BLaER1 (cell line): ENCODE measurements around the gene LPAR1.
A peak's percentile ranks its signal among the peaks of the same experiment; 100 is the strongest.

Source experiments
- H3K27ac ChIP-seq: shearing (Covaris generic); formaldehyde crosslinking; 2 replicates; pipeline ENCODE4 v1.8.1; 2022
- H3K27me3 ChIP-seq: shearing (Covaris generic); formaldehyde crosslinking; 2 replicates; pipeline ENCODE4 v1.8.1; 2022
- H3K36me3 ChIP-seq: shearing (Covaris generic); formaldehyde crosslinking; 2 replicates; pipeline ENCODE4 v1.8.1; 2022
- H3K4me1 ChIP-seq: shearing (Covaris generic); formaldehyde crosslinking; 2 replicates; pipeline ENCODE4 v1.8.1; 2022
- H3K4me2 ChIP-seq: shearing (Covaris generic); formaldehyde crosslinking; 2 replicates; pipeline ENCODE4 v1.8.1; 2022
- H3K4me3 ChIP-seq: shearing (Covaris generic); formaldehyde crosslinking; 2 replicates; pipeline ENCODE4 v1.8.1; 2022
- H3K9ac ChIP-seq: shearing (Covaris generic); formaldehyde crosslinking; 2 replicates; pipeline ENCODE4 v1.8.1; 2022
- H3K9me3 ChIP-seq: shearing (Covaris generic); formaldehyde crosslinking; 2 replicates; pipeline ENCODE4 v1.8.1; 2022
- H4K20me1 ChIP-seq: shearing (Covaris generic); formaldehyde crosslinking; 2 replicates; pipeline ENCODE4 v1.8.1; 2022
- Cebpa-rat ChIP-seq: shearing (Covaris generic); IDR thresholded peaks from 2 replicates; pipeline ENCODE4 v1.8.1; 2022

LPAR1 gene

DNA sequence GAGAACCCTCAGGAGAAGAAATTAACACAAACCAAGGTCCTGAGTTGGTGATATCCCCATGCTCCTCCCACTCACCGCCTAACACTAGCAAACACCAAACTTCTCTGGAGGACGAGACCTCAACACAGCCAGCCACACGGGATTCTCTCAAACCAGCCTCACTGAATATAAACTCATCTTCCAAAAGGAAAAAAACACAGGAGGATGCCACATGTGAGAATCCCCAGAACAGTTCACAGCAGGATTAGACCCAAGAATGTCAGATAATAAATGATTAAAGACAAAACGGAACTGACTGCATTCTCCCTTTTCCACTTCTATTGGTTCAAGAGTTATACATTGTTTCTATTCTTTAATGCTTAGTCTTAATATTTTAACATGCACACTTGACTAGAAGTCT is 89.2 kb downstream of the LPAR1 start:
- TF ChIP-seq Cebpa-rat: no peak
- Histone ChIP-seq H3K9me3 (peaks cover 14% of the 10 kb centered on the region), H4K20me1 (no peaks in the 10 kb centered on the region), H3K27me3 (no peaks in the 10 kb centered on the region), H3K4me3 (no peak overlapping the region), H3K36me3 (no peaks in the 10 kb centered on the region), H3K4me1 (no peaks in the 10 kb centered on the region), H3K9ac (no peak overlapping the region), H3K4me2 (no peak overlapping the region), H3K27ac (no peak overlapping the region)

DNA sequence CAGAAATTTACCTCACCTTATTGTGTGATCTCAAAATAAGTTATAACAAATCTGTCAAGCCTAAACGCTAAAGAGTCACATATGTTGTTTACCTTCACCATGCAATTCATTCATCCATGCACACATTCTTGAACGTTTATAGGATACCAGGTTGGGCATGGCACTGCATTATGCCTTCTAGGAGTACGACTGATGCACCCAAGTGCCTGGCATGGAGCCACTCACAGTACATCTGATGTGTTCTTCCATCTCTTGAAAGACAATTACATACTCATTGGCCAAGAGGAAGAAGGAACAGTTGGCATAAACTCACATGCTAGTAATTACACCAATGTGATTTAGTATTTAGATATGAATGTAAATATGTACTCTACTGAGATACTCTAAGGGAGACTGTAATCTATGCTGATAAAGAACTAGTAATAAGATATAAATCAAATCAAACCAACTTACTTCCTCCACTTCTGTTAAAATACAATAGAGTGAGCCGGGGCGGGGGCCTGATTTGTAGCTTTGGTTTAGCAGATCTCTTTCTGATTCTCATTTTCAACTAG is 90.7 kb downstream of the LPAR1 start:
- no peaks in the 10 kb centered on the region for H3K27me3 ChIP-seq
- H3K9ac ChIP-seq: no peak overlapping the region
- H3K4me1 ChIP-seq: no peaks in the 10 kb centered on the region
- no peak overlapping the region for H3K4me3 ChIP-seq
- H3K9me3 ChIP-seq: peaks cover under 1% of the 10 kb centered on the region; the same call in 1 of the 2 replicates
- no peak for TF ChIP-seq Cebpa-rat
- H4K20me1 ChIP-seq: no peaks in the 10 kb centered on the region
- no peak overlapping the region for H3K27ac ChIP-seq
- H3K4me2 ChIP-seq: no peak overlapping the region
- no peaks in the 10 kb centered on the region for H3K36me3 ChIP-seq

DNA sequence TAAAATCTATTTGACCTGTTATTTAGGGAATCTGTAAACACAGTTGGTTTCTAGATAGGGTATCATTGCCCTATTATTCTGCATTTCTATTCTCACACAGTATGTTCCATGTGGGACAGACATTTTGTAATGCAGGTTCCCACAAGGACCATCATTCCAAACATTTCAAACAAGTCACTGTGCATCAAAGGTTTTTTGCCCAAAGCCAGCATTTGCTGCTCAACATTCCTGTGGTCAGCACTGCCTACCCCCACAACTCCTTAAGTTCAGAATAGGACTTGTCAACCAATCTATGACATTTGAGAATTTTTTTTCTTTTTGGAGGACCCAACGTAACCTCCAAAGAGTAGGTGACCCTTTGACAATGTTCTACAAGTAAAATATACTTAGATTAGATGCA is 95.7 kb downstream of the LPAR1 start:
- Histone ChIP-seq H3K36me3 (no peaks in the 10 kb centered on the region), H4K20me1 (no peaks in the 10 kb centered on the region), H3K27ac (no peak overlapping the region), H3K4me1 (peaks cover 21% of the 10 kb centered on the region), H3K4me3 (no peak overlapping the region), H3K27me3 (no peaks in the 10 kb centered on the region), H3K9me3 (peaks cover 6% of the 10 kb centered on the region; the same call in 1 of the 2 replicates), H3K4me2 (no peak overlapping the region), H3K9ac (no peak overlapping the region)
- no peak for TF ChIP-seq Cebpa-rat

DNA sequence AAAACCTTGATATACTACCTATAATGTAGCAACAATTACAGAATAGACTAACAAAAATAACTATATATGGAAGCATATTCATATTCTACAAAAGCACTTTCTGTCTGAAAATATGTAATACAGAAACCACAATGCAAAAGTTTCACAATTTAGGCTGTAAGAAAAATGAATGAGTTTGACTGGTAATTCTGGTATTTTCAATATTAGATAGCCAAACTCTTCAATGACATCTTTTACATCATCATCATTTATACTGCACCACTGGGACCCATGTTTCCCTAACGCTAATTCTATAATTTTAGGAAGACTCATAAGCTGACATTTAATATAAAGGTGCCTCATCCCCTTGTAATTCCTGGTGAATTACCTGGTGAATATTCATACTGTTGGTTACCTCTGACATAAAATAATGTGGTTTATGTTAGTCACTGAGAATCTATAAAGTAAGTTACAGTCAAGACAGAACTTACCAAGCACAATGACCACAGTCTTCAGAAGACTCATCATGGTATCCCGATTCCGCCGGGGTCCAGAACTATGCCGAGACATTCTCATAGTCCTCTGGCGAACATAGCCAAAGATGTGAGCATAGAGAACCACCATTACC is 97.2 kb downstream of the LPAR1 start:
- H3K9ac ChIP-seq: no peak overlapping the region
- peaks cover 21% of the 10 kb centered on the region for H3K4me1 ChIP-seq
- H3K4me3 ChIP-seq: no peak overlapping the region
- H3K27me3 ChIP-seq: no peaks in the 10 kb centered on the region
- H3K9me3 ChIP-seq: peaks cover 6% of the 10 kb centered on the region; the same call in 1 of the 2 replicates
- no peak overlapping the region for H3K4me2 ChIP-seq
- no peak overlapping the region for H3K27ac ChIP-seq
- H4K20me1 ChIP-seq: no peaks in the 10 kb centered on the region
- no peak for TF ChIP-seq Cebpa-rat
- H3K36me3 ChIP-seq: no peaks in the 10 kb centered on the region

DNA sequence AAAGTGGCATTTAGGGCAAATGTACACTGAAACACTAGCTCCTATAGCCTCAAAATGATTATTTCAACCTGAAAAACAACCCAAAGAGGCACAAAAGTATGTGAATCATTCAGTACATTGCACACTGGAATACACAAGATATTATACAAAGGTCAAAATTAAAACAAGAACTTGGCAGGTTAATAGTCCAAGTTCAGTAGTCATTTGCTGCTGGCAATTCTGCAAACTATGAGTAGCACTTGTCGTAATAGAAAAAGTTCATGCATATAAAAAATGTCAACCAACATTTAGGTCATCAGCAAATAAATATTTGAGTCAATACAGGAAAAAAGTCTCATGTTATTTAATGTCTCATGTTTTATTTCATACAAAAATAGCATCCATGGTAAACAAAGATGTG is 98.7 kb downstream of the LPAR1 start:
- peaks cover 6% of the 10 kb centered on the region; the same call in 1 of the 2 replicates for H3K9me3 ChIP-seq
- no peaks in the 10 kb centered on the region for H3K36me3 ChIP-seq
- no peak for TF ChIP-seq Cebpa-rat
- H4K20me1 ChIP-seq: no peaks in the 10 kb centered on the region
- no peak overlapping the region for H3K4me3 ChIP-seq
- no peak overlapping the region for H3K9ac ChIP-seq
- peaks cover 21% of the 10 kb centered on the region for H3K4me1 ChIP-seq
- H3K4me2 ChIP-seq: peak overlapping the region; percentile 55
- no peak overlapping the region for H3K27ac ChIP-seq
- no peaks in the 10 kb centered on the region for H3K27me3 ChIP-seq

DNA sequence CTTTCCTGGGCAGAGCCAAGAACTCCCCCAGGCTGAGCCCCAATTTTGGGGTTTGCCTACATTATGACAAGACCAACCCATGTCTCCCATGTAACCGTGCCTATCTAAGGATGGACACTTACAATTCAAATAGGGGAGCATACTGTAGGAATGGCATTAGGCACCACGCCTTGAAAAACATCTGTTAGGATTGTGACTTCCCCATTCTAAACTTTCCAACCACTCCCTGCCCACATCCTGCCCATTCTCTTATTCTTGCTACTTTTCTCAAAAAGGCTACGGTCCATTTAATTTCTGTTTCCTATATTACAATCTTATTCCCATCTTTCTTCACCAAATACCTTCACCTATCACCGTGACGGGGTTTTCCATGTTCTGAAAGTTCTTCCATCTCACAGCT is 99.2 kb downstream of the LPAR1 start:
- Histone ChIP-seq H3K4me2 (peak overlapping the region; percentile 55), H3K4me3 (no peak overlapping the region), H3K27me3 (no peaks in the 10 kb centered on the region), H4K20me1 (no peaks in the 10 kb centered on the region), H3K36me3 (no peaks in the 10 kb centered on the region), H3K4me1 (peaks cover 21% of the 10 kb centered on the region), H3K9me3 (peaks cover 6% of the 10 kb centered on the region; the same call in 1 of the 2 replicates), H3K27ac (peak overlapping the region; percentile 19; the same call in 1 of the 2 replicates), H3K9ac (no peak overlapping the region)
- no peak for TF ChIP-seq Cebpa-rat

DNA sequence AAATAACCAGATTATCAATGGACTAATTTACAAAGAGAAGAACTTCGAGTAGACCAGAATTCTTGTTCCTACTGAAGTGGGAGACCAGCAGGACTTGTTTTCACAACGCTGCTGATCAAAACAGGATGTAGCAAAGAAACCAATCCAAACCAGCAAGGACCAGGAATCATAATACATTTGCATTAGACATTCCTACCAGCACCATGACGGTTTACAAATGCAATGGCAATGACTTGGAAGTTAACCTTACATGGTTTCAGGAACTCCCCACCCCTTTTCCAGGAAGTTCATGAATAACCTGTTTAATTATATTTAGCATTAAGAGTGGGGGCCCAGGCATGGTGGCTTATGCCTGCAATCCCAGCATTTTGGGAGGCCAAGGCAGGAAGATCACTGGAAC is 100.0 kb downstream of the LPAR1 start:
- no peak for TF ChIP-seq Cebpa-rat
- Histone ChIP-seq H3K9ac (no peak overlapping the region), H3K27me3 (no peaks in the 10 kb centered on the region), H3K27ac (peak overlapping the region; percentile 19; the same call in 1 of the 2 replicates), H3K4me2 (peak overlapping the region; percentile 55), H3K4me1 (peaks cover 29% of the 10 kb centered on the region), H3K4me3 (no peak overlapping the region), H3K36me3 (no peaks in the 10 kb centered on the region), H3K9me3 (peaks cover 6% of the 10 kb centered on the region; the same call in 1 of the 2 replicates), H4K20me1 (no peaks in the 10 kb centered on the region)

DNA sequence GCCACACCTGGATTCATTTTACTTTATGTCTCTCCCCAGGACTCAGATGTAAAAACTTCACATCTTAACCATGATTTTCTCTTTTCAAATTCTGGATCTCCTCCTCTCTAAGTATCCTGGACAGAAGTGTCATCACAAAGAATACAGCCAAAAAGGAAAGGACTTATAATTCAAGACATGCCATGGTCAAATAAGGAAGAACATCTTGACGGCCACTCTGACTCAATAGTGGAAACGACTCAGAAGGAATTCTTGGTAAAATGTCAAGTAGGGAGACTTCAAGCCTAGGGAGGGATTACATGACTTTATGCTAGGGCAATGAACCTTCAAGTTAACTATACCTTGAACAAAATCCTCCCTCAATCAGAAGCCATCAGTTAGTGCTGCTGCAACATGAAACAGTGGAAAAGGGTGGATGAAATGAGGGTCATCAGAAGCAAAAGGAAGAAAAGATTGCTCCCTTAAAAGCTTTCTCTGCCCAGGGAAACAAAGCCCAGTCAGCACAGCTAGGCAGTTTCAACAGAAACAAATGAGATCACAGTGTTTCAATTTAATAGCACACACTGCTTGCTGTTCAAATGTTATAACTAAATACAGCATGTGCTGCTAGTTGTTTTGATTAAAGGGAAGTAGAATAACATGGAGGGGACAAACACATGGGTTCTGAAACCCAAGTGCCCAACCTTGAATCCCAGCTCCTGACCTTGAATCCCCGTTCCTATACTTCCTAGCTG is 101.4 kb downstream of the LPAR1 start:
- Histone ChIP-seq H3K36me3 (no peaks in the 10 kb centered on the region), H3K4me2 (no peak overlapping the region), H3K27me3 (no peaks in the 10 kb centered on the region), H3K9ac (no peak overlapping the region), H4K20me1 (no peaks in the 10 kb centered on the region), H3K9me3 (peaks cover 5% of the 10 kb centered on the region; the same call in 1 of the 2 replicates), H3K4me3 (no peak overlapping the region), H3K4me1 (peaks cover 31% of the 10 kb centered on the region), H3K27ac (no peak overlapping the region)
- TF ChIP-seq Cebpa-rat: no peak

DNA sequence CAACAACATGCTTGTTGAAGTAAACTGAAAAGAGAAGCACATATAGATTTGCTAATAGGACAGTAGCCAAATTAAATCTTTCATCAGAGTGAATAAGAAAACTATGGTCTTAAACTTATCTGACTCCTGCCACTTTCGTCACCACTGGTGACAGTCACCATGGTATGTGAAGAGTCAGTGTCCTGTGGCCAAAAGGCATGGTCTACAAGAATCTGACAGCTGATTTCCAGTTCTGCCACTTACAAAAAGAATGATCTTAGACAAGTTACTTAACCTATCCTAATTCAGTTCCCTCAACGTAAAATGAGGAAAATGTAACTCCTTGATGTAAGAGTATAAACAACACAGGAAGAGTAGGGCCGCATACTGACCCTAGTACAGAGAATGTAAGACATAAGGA is 102.0 kb downstream of the LPAR1 start:
- Histone ChIP-seq H3K27ac (no peak overlapping the region), H3K27me3 (no peaks in the 10 kb centered on the region), H3K36me3 (no peaks in the 10 kb centered on the region), H3K4me3 (no peak overlapping the region), H3K9me3 (no peaks in the 10 kb centered on the region), H4K20me1 (no peaks in the 10 kb centered on the region), H3K4me2 (no peak overlapping the region), H3K4me1 (peaks cover 31% of the 10 kb centered on the region), H3K9ac (no peak overlapping the region)
- TF ChIP-seq Cebpa-rat: no peak

DNA sequence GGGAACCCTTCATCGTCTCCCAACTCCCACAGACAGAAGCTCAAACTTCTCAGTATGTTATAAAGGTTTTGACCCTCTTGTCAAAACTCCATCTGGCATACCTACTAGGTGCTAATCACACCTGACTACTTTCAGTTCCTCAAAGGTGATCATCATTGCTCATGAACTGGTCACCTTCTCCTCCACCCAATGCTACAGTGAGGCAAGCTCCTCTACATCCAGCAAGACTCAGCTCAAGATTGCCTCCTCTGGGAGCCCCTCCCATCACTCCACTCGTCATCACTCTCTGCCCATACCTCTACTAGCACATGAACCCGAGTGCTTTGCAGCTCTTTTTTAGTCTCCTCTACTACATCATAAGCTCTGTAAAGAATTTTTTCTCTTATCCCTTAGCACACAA is 102.4 kb downstream of the LPAR1 start:
- Histone ChIP-seq H3K9ac (no peak overlapping the region), H3K4me1 (peaks cover 31% of the 10 kb centered on the region), H3K27me3 (no peaks in the 10 kb centered on the region), H3K9me3 (no peaks in the 10 kb centered on the region), H3K4me3 (no peak overlapping the region), H3K27ac (no peak overlapping the region), H3K4me2 (no peak overlapping the region), H4K20me1 (no peaks in the 10 kb centered on the region), H3K36me3 (no peaks in the 10 kb centered on the region)
- no peak for TF ChIP-seq Cebpa-rat
